Pericardium fibroblast (primary cell): ENCODE data around the gene PLA2G15. TPM values are rescaled to one million over a fixed set of nuclear protein-coding genes. Genes with fewer than 3 reads are reported as not detected.

Experiments used
- total RNA-seq: library from RNA; depleted of rRNA; stranded (reverse); fragments of >200 nt; gene quantifications from 2 replicates; pipeline ENCODE4 v1.2.3, GENCODE V29; 2015

Gene PLA2G15
- total RNA-seq: 10.9 and 24.0 TPM in 2 replicates

GRCh38 chr16:68244903-68245853, at the start of gene PLA2G15:
Gene PLA2G15, plus strand, starts transcription at chr16:68245373. Its CDS starts 54 bp downstream, at chr16:68245427.

DNA sequence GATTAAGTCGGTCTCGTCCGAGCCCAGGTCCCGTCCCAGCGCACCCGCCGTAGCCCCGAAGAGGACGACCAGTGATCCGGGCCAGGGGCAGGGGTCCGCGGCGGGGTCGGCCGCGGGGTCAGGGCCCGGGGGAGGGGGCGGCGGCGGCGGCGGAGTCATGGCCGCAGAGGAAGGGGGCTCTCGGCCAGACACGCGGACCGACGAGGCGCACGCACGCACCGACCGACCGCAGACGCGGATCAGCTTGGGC, 9.4 kb upstream of the PLA2G15 start, which contains the start of gene ESRP2:
Gene ESRP2 (minus strand): TSS at position 241 of the 250 bp plus-strand sequence. CDS start 82 bp downstream, at position 159.

DNA sequence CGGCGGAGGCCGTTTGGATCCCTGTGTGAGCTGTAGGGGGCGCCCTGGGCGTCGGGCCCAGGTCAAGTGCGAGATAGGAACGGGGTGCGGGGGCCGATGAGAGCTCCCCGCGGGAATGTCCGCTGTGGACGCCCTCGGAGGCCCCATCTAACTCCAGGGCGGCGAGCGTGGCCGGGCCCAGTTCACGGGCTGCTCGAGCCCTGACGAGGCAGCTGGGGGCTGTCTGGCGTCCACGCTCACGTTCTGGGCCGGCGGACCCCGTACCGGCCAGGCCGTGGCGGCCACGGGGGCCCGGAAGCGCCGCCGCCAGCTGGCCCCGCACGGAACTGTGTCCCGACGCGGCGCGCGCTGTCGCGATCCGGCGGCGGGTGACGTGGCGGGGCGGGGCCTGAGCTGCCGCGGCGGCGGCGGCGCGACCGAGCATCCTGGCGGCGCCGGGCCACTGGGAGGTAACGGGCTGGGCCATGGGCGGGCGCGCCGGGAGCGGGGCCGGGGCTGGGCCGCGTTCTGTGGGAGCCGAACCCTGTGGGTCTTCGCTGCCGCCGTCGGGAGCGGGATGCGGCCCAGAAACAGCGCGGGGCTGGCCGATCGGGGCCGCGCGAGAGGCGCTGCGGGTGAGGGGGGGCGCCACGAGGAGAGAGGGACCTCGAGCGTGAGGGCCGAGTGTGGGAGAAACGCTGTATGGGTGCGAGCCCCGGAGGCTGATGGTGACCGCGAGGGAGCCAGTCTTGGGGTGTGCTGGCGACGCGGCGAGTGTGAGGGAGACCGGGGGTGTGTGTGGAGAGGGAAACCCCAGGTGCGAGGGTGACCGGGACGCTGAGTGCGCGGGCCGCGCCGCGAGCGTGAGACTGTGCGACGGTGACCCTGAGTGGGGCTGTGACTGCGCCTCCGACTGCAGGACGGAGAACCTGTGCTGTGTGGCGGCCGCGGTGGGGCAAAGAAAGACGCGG, 19.2 kb downstream of the PLA2G15 start, which contains the start of gene SLC7A6:
Gene SLC7A6 (plus strand): TSS at position 399 of the 950 bp plus-strand sequence. CDS start 10,201 bp downstream, outside the sequence.

Other genes starting within 250 kb of the PLA2G15 start
- gene DPEP2, start 245.9 kb upstream of the PLA2G15 start, total RNA-seq: not detected in 2 replicates
- gene DPEP2NB, start 229.5 kb upstream of the PLA2G15 start, total RNA-seq: not detected in 2 replicates
- gene DDX28, start 222.1 kb upstream of the PLA2G15 start, total RNA-seq: 3.3 and 6.6 TPM in 2 replicates
- gene DUS2, start 222.1 kb upstream of the PLA2G15 start, total RNA-seq: 8.9 and 10.0 TPM in 2 replicates
- 19.1 and 22.2 TPM in 2 replicates for gene NFATC3, start 160.0 kb upstream of the PLA2G15 start, total RNA-seq
- gene ESRP2, start 9.2 kb upstream of the PLA2G15 start, total RNA-seq: not detected in 2 replicates
- gene SLC7A6, start 19.2 kb downstream of the PLA2G15 start, total RNA-seq: 11.1 and 26.3 TPM in 2 replicates
- 5.4 and 6.2 TPM in 2 replicates for gene SLC7A6OS, start 65.6 kb downstream of the PLA2G15 start, total RNA-seq
- gene PRMT7, start 65.6 kb downstream of the PLA2G15 start, total RNA-seq: 20.5 and 22.7 TPM in 2 replicates
- under 0.01 TPM in 1 of 2 replicates, not detected in the other for gene SMPD3, start 203.1 kb downstream of the PLA2G15 start, total RNA-seq